ENCODE results near the gene ABL1.

The ABL1 gene

GRCh38 chr9:130833031-130833990 is 1.7 kb upstream of the ABL1 start (continued):
- TF ChIP-seq ZBTB48 (tag by site-specific recombination; IDR thresholded peaks at IDR 0.05), result no peak
- TF ChIP-seq MYNN (tag by site-specific recombination; IDR thresholded peaks at IDR 0.05; ENCODE audit: borderline replicate concordance), result no peak
- TF ChIP-seq, protein P1, sequence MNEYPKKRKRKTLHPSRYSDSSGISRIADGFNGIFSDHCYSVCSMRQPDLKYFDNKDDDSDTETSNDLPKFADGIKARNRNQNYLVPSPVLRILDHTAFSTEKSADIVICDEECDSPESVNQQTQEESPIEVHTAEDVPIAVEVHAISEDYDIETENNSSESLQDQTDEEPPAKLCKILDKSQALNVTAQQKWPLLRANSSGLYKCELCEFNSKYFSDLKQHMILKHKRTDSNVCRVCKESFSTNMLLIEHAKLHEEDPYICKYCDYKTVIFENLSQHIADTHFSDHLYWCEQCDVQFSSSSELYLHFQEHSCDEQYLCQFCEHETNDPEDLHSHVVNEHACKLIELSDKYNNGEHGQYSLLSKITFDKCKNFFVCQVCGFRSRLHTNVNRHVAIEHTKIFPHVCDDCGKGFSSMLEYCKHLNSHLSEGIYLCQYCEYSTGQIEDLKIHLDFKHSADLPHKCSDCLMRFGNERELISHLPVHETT (tag by site-specific recombination; IDR thresholded peaks at IDR 0.05), result no peak
- TF ChIP-seq ZBTB11 (tag by site-specific recombination; conservative IDR thresholded peaks at IDR 0.05; ENCODE audit: low read depth), result no peak
- no peak for TF ChIP-seq ZNF626 (tag by site-specific recombination; IDR thresholded peaks at IDR 0.05)
- TF ChIP-seq SETDB1 (IDR thresholded peaks at IDR 0.05; ENCODE audit: insufficient read length, low read length), result no peak
- no peak for TF ChIP-seq ZNF529 (tag by site-specific recombination; IDR thresholded peaks at IDR 0.05; ENCODE audit: insufficient replicate concordance)
- TF ChIP-seq ZSCAN18 (tag by site-specific recombination; IDR thresholded peaks at IDR 0.05), result no peak
- no peak for TF ChIP-seq EGR2 (tag by site-specific recombination; IDR thresholded peaks at IDR 0.05; ENCODE audit: low read depth)
- no peak for TF ChIP-seq ZNF274 (IDR thresholded peaks at IDR 0.05; ENCODE audit: low read length)
- no peak for TF ChIP-seq ZNF274 (tag by site-specific recombination; IDR thresholded peaks at IDR 0.05; ENCODE audit: borderline replicate concordance)
- no peak for TF ChIP-seq ZNF19 (tag by site-specific recombination; IDR thresholded peaks at IDR 0.05; ENCODE audit: low read depth)
- TF ChIP-seq ZEB2 (tag by site-specific recombination; IDR thresholded peaks at IDR 0.05), result peak; percentile 20; the same call in 1 of the 2 replicates
- no peak; the same call in 1 of the 2 replicates for TF ChIP-seq PRDM4 (tag by site-specific recombination; IDR thresholded peaks at IDR 0.05)
- peak; percentile 63 for TF ChIP-seq ZBTB17 (tag by site-specific recombination; IDR thresholded peaks at IDR 0.05)
- TF ChIP-seq OSR2 (tag by site-specific recombination; IDR thresholded peaks at IDR 0.05), result 0 out of 2 replicates have a peak, but pooled peaks have one; percentile 19
- TF ChIP-seq GLIS2 (tag by site-specific recombination; IDR thresholded peaks at IDR 0.05), result no peak
- TF ChIP-seq HOXC10 (CRISPR knock-in tag; IDR thresholded peaks at IDR 0.05), result no peak
- no peak for TF ChIP-seq ZNF549 (tag by site-specific recombination; IDR thresholded peaks at IDR 0.05)
- peak; percentile 83 for TF ChIP-seq ZNF600 (tag by site-specific recombination; IDR thresholded peaks at IDR 0.05)
- TF ChIP-seq, protein P2, sequence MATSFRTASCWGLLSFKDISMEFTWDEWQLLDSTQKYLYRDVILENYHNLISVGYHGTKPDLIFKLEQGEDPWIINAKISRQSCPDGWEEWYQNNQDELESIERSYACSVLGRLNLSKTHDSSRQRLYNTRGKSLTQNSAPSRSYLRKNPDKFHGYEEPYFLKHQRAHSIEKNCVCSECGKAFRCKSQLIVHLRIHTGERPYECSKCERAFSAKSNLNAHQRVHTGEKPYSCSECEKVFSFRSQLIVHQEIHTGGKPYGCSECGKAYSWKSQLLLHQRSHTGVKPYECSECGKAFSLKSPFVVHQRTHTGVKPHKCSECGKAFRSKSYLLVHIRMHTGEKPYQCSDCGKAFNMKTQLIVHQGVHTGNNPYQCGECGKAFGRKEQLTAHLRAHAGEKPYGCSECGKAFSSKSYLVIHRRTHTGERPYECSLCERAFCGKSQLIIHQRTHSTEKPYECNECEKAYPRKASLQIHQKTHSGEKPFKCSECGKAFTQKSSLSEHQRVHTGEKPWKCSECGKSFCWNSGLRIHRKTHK (tag by site-specific recombination; IDR thresholded peaks at IDR 0.05), result no peak
- no peak for TF ChIP-seq SP7 (tag by site-specific recombination; IDR thresholded peaks at IDR 0.05)
- TF ChIP-seq ZNF335 (tag by site-specific recombination; conservative IDR thresholded peaks at IDR 0.05), result no peak
- TF ChIP-seq ZNF501 (tag by site-specific recombination; IDR thresholded peaks at IDR 0.05), result peak; percentile 51; the same call in 1 of the 2 replicates
- TF ChIP-seq ZNF488 (tag by site-specific recombination; IDR thresholded peaks at IDR 0.05), result no peak
- no peak for TF ChIP-seq ZNF311 (tag by site-specific recombination; IDR thresholded peaks at IDR 0.05; ENCODE audit: borderline replicate concordance)
- no peak for TF ChIP-seq ZNF155 (tag by site-specific recombination; IDR thresholded peaks at IDR 0.05)
- no peak for TF ChIP-seq ZSCAN23 (tag by site-specific recombination; IDR thresholded peaks at IDR 0.05)
- TF ChIP-seq ZNF561 (tag by site-specific recombination; IDR thresholded peaks at IDR 0.05; ENCODE audit: borderline replicate concordance), result peak; percentile 82; the same call in 1 of the 2 replicates

Data from HEK293 (cell line).